Transverse colon (tissue), 4 donors: Measurements from ENCODE around the gene NOXO1.

ENCODE experiments used
- EP300 ChIP-seq: sonication (generic); formaldehyde crosslinking; IDR thresholded peaks from one replicate; pipeline ENCODE4 v1.6.1; 2017; ENCODE audit warnings: antibody characterized with exemption, low read depth
- POLR2A ChIP-seq: fragments of 450-650 bp; IDR thresholded peaks from one replicate; pipeline ENCODE4 v1.6.1; 2016; ENCODE audit warnings: antibody characterized with exemption, mild to moderate bottlenecking, moderate library complexity
- POLR2AphosphoS5 ChIP-seq, 3 donors: sonication (generic); formaldehyde crosslinking; IDR thresholded peaks; one replicate each; pipeline ENCODE4 v1.6.1; 2016; ENCODE audit warnings: antibody characterized with exemption in 3 of 3
- TF ChIP-seq, protein P1 (sequence below), 5 experiments: fragments of 200-600 bp in 3 of 5; fragments of 450-650 bp in 2 of 5; sonication (generic) in 3 of 5; IDR thresholded peaks; 1 replicate in 2 of 5; 2 replicates in 3 of 5; pipeline ENCODE4 v1.5.1; 2016 to 2017; ENCODE audit warnings: antibody characterized with exemption in 5 of 5, inconsistent platforms in 3 of 5, mild to moderate bottlenecking in 2 of 5, moderate library complexity in 1 of 5

- TF ChIP-seq, protein P1, sequence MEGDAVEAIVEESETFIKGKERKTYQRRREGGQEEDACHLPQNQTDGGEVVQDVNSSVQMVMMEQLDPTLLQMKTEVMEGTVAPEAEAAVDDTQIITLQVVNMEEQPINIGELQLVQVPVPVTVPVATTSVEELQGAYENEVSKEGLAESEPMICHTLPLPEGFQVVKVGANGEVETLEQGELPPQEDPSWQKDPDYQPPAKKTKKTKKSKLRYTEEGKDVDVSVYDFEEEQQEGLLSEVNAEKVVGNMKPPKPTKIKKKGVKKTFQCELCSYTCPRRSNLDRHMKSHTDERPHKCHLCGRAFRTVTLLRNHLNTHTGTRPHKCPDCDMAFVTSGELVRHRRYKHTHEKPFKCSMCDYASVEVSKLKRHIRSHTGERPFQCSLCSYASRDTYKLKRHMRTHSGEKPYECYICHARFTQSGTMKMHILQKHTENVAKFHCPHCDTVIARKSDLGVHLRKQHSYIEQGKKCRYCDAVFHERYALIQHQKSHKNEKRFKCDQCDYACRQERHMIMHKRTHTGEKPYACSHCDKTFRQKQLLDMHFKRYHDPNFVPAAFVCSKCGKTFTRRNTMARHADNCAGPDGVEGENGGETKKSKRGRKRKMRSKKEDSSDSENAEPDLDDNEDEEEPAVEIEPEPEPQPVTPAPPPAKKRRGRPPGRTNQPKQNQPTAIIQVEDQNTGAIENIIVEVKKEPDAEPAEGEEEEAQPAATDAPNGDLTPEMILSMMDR (IDR thresholded peaks at IDR 0.05): no peak
- TF ChIP-seq POLR2A: no peak
- TF ChIP-seq EP300: no peak
- TF ChIP-seq POLR2AphosphoS5 (IDR thresholded peaks at IDR 0.05): no peak
These were observed 36.6 kb downstream of the NOXO1 start for GRCh38 chr16:1944612-1945199.
